IgD-negative memory B cell (primary cell): Measurements from ENCODE around the gene PRDM11. TPM values are rescaled to one million over a fixed set of nuclear protein-coding genes. Genes with fewer than 3 reads are reported as not detected.

Experiments used
- H3K27ac Mint-ChIP-seq, 3 donors: one replicate each; pipeline ENCODE4 v1.8.0; 2020 to 2022; ENCODE audit warnings: mild to moderate bottlenecking in 3 of 3, mixed read lengths in 3 of 3, moderate library complexity in 1 of 3
- H3K27me3 Mint-ChIP-seq: one replicate; pipeline ENCODE4 v1.8.0; 2021; ENCODE audit warnings: mixed read lengths
- H3K36me3 Mint-ChIP-seq: one replicate; pipeline ENCODE4 v1.8.0; 2020; ENCODE audit warnings: mild to moderate bottlenecking, mixed read lengths
- H3K4me1 Mint-ChIP-seq, 3 donors: one replicate each; pipeline ENCODE4 v1.8.0; 2020 to 2022; ENCODE audit warnings: mixed read lengths in 3 of 3, mild to moderate bottlenecking in 1 of 3
- H3K4me3 Mint-ChIP-seq, 4 donors: one replicate each; pipeline ENCODE4 v1.8.0; 2020 to 2022; ENCODE audit warnings: mild to moderate bottlenecking in 4 of 4, mixed read lengths in 4 of 4, moderate library complexity in 3 of 4
- H3K9me3 Mint-ChIP-seq, 3 donors: one replicate each; pipeline ENCODE4 v1.8.0; 2020 to 2021; ENCODE audit warnings: mixed read lengths in 3 of 3, mild to moderate bottlenecking in 1 of 3
- polyA plus RNA-seq: library from polyadenylated mRNA; unstranded; fragments of 300-500 nt; fragmentation: Illumina TruSeq; gene quantifications from one replicate; pipeline ENCODE4 v1.2.3, GENCODE V29; 2021

PRDM11 gene
- polyA plus RNA-seq, 1 donor from 2014 or later = 1.4 TPM

DNA sequence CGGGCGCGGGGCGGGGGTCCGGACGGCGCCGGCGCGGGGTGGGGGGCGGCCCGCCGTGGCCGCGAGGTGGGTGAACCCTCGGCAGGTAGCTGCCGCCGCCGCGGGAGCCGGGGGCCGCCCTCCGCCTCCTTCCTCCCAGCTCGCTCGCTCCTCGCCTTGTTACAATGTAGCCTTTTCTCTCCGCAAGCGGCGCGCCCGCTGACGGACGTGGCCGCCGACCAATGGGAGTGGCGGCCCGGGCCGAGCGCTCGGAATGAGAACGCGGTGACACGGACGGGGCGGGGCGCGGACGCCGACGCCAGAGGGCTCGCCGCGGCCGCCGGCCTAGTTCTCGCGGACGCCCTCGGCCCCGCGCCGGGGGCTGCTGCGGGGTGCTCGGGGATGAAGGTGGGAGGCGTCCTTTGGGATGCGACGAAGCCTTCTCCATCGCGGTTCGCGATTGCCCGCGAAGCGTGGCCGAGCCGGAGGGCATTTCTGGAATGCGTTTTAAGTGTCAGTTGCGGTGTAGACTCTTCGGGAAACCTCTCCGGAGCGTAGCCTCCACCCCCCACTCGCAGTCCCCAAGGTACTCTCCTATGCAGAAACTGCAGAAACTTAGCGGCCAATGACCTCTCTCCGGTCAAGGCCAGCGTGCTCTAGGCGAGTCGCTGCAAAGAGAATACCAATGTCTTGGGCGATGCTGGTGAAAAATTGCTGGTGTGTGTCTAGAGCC is 734 bp downstream of the PRDM11 start:
- Mint-ChIP-seq H3K27ac (peak overlapping the region; percentile 73 to 92 (median 80)), H3K4me3 (peak overlapping the region; percentile 88 to 95 (median 92)), H3K9me3 (no peaks in the 10 kb centered on the region), H3K36me3 (peaks cover 5% of the 10 kb centered on the region), H3K4me1 (peaks cover 12 to 30% (median 20%) of the 10 kb centered on the region in 3 donors), H3K27me3 (peaks cover 4% of the 10 kb centered on the region)

DNA sequence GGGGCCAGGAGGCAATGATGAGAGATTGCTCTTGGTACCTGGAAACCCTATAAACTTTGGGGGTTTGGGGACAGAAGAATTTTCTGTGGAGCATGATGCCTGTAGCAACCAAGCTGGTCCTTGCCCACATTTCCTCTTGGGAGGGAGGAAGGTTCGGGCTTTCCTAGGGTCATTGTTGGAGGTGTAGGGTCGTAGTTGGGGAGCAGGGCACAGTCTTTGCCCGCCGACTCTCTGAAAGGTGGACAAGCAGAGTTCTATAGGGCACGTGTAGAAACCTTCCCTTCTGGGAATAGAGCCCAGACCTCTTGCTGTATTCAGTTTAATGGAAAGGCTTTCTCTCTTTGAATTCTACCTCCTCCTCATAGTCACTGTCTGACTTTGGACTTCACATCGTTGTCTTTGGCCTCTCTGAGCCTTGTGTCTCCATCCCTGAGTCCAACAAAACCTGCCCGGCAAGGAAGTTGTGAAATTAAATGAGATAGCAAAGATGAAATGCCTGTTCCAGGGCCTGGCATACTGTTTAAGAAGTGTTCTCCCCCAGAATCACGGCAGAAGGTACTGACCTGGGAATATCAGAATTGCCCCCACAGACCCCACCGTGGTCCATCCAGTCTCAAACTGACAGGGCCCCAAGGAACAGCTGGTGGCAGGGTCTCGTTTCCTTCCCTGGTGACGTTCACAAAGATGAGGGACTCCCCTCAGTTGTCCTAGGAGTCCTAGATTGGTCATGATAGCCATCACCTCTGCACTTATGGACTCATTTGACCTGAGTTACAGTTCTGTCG is 1.6 kb downstream of the PRDM11 start:
- H3K27ac Mint-ChIP-seq = peak overlapping the region in 2 of 3 donors; percentile 80 to 92
- H3K9me3 Mint-ChIP-seq = no peaks in the 10 kb centered on the region
- H3K4me3 Mint-ChIP-seq = peak overlapping the region; percentile 88 to 95 (median 92)
- peaks cover 4% of the 10 kb centered on the region for H3K27me3 Mint-ChIP-seq
- H3K36me3 Mint-ChIP-seq = peaks cover 5% of the 10 kb centered on the region
- H3K4me1 Mint-ChIP-seq = peaks cover 19 to 32% (median 20%) of the 10 kb centered on the region in 3 donors

DNA sequence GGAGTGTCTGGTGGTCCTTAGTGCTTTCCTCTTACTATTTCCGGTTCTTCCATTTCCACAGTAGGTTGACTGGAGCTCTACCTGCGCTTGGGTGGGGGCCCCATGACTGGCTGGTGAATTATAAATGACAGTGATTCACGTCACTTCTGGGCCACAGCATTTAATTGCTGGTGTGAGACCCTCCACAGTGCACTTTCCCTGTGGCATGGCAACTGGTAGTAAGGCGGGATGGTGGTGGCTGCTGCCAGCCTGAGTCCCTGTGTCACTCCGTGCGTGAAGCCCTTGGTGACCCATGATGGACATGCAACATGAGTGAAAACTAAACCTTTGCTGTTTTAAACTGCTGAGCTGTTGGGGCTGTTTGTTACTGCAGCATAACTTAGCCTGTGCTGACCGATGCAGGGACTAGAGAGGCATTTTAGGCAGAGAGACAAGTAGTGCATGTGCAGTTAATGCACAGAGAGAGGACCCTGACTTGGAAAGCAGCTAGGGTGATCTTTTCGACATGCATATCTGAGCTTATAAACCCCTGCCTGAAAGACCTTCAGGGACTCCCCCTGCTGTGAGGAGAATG is 3.1 kb downstream of the PRDM11 start:
- no peaks in the 10 kb centered on the region for H3K9me3 Mint-ChIP-seq
- H3K27me3 Mint-ChIP-seq = peaks cover 4% of the 10 kb centered on the region
- H3K27ac Mint-ChIP-seq = no peak overlapping the region
- H3K4me3 Mint-ChIP-seq = peak overlapping the region in 1 of 4 donors; percentile 88
- peaks cover 19 to 32% (median 21%) of the 10 kb centered on the region in 3 donors for H3K4me1 Mint-ChIP-seq
- peaks cover 5% of the 10 kb centered on the region for H3K36me3 Mint-ChIP-seq

GRCh38 chr11:45150301-45150700 is 3.9 kb downstream of the PRDM11 start:
- peaks cover 5% of the 10 kb centered on the region for H3K36me3 Mint-ChIP-seq
- H3K4me1 Mint-ChIP-seq = peaks cover 19 to 32% (median 25%) of the 10 kb centered on the region in 3 donors
- peaks cover 4% of the 10 kb centered on the region for H3K27me3 Mint-ChIP-seq
- H3K9me3 Mint-ChIP-seq = no peaks in the 10 kb centered on the region
- peak overlapping the region in 1 of 4 donors; percentile 10 for H3K4me3 Mint-ChIP-seq
- H3K27ac Mint-ChIP-seq = no peak overlapping the region

GRCh38 chr11:45150943-45151342 is 4.5 kb downstream of the PRDM11 start:
- Mint-ChIP-seq H3K27me3 (peaks cover under 1% of the 10 kb centered on the region), H3K9me3 (no peaks in the 10 kb centered on the region), H3K36me3 (peaks cover 5% of the 10 kb centered on the region), H3K4me3 (peak overlapping the region in 1 of 4 donors; percentile 10), H3K4me1 (peaks cover 19 to 29% (median 21%) of the 10 kb centered on the region in 3 donors), H3K27ac (no peak overlapping the region)

GRCh38 chr11:45151362-45151982 is 5.0 kb downstream of the PRDM11 start:
- no peaks in the 10 kb centered on the region for H3K27me3 Mint-ChIP-seq
- H3K36me3 Mint-ChIP-seq = peaks cover 6% of the 10 kb centered on the region
- peaks cover 21 to 29% (median 21%) of the 10 kb centered on the region in 3 donors for H3K4me1 Mint-ChIP-seq
- peak overlapping the region in 1 of 4 donors; percentile 10 for H3K4me3 Mint-ChIP-seq
- no peak overlapping the region for H3K27ac Mint-ChIP-seq
- no peaks in the 10 kb centered on the region for H3K9me3 Mint-ChIP-seq

GRCh38 chr11:45152740-45153595 is 6.5 kb downstream of the PRDM11 start:
- Mint-ChIP-seq H3K4me1 (peaks cover 22 to 29% (median 23%) of the 10 kb centered on the region in 3 donors), H3K4me3 (no peak overlapping the region), H3K27me3 (no peaks in the 10 kb centered on the region), H3K9me3 (no peaks in the 10 kb centered on the region), H3K27ac (no peak overlapping the region), H3K36me3 (peaks cover 8% of the 10 kb centered on the region)

- Mint-ChIP-seq H3K4me3 (no peak overlapping the region), H3K27ac (no peak overlapping the region), H3K27me3 (no peaks in the 10 kb centered on the region), H3K4me1 (peaks cover 12 to 18% (median 13%) of the 10 kb centered on the region in 3 donors), H3K9me3 (no peaks in the 10 kb centered on the region), H3K36me3 (peaks cover 8% of the 10 kb centered on the region)
Measured at GRCh38 chr11:45154276-45154675, 7.8 kb downstream of the PRDM11 start.

- Mint-ChIP-seq H3K4me3 (no peak overlapping the region), H3K36me3 (peaks cover 5% of the 10 kb centered on the region), H3K27me3 (no peaks in the 10 kb centered on the region), H3K4me1 (peaks cover 12 to 16% (median 14%) of the 10 kb centered on the region in 3 donors), H3K27ac (no peak overlapping the region), H3K9me3 (no peaks in the 10 kb centered on the region)
Measured at GRCh38 chr11:45155058-45155551, 8.7 kb downstream of the PRDM11 start.

GRCh38 chr11:45155627-45156180 is 9.3 kb downstream of the PRDM11 start:
- H3K27ac Mint-ChIP-seq = no peak overlapping the region
- H3K4me3 Mint-ChIP-seq = no peak overlapping the region
- H3K9me3 Mint-ChIP-seq = no peaks in the 10 kb centered on the region
- no peaks in the 10 kb centered on the region for H3K27me3 Mint-ChIP-seq
- peaks cover 3% of the 10 kb centered on the region for H3K36me3 Mint-ChIP-seq
- H3K4me1 Mint-ChIP-seq = peaks cover 12 to 14% (median 12%) of the 10 kb centered on the region in 3 donors

- H3K4me3 Mint-ChIP-seq = peak overlapping the region in 1 of 4 donors; percentile 63
- H3K27me3 Mint-ChIP-seq = no peaks in the 10 kb centered on the region
- H3K4me1 Mint-ChIP-seq = peaks cover 10 to 14% (median 12%) of the 10 kb centered on the region in 3 donors
- H3K36me3 Mint-ChIP-seq = peaks cover 3% of the 10 kb centered on the region
- no peaks in the 10 kb centered on the region for H3K9me3 Mint-ChIP-seq
- no peak overlapping the region for H3K27ac Mint-ChIP-seq
Measured at GRCh38 chr11:45156201-45156600, 9.8 kb downstream of the PRDM11 start.

- peaks cover 10 to 13% (median 12%) of the 10 kb centered on the region in 3 donors for H3K4me1 Mint-ChIP-seq
Measured at GRCh38 chr11:45156741-45157140, 10.3 kb downstream of the PRDM11 start.

GRCh38 chr11:45157247-45158209 is 11.1 kb downstream of the PRDM11 start:
- peaks cover 3% of the 10 kb centered on the region for H3K36me3 Mint-ChIP-seq
- H3K27ac Mint-ChIP-seq = no peak overlapping the region
- no peaks in the 10 kb centered on the region for H3K9me3 Mint-ChIP-seq
- no peak overlapping the region for H3K4me3 Mint-ChIP-seq
- H3K27me3 Mint-ChIP-seq = no peaks in the 10 kb centered on the region
- peaks cover 9 to 12% (median 11%) of the 10 kb centered on the region in 3 donors for H3K4me1 Mint-ChIP-seq

More at GRCh38 chr11:45156741-45157140, 10.3 kb downstream of the PRDM11 start:
- Mint-ChIP-seq H3K9me3 (no peaks in the 10 kb centered on the region), H3K36me3 (peaks cover 3% of the 10 kb centered on the region), H3K27me3 (no peaks in the 10 kb centered on the region), H3K4me3 (peak overlapping the region in 1 of 4 donors; percentile 63), H3K27ac (peak overlapping the region in 2 of 3 donors; percentile 24 to 72)
